Psoas muscle (tissue), 8 donors: ENCODE data around the gene IQCK. TPM values are rescaled to one million over a fixed set of nuclear protein-coding genes. Genes with fewer than 3 reads are reported as not detected.

Source experiments
- ATAC-seq, 4 donors: fragments of 200-7000 bp; cut with Tn5 transposase; one replicate each; pipeline ENCODE4 v1.9.1; 2020; ENCODE audit warnings: moderate library complexity in 3 of 4, mild to moderate bottlenecking in 2 of 4
- DNase-seq, 2 donors: peaks; one replicate each; pipeline ENCODE4 v3.0.0-alpha.2; 2020
- H3K27ac ChIP-seq: fragments of 200-600 bp; one replicate; pipeline ENCODE4 v1.8.0; 2022
- H3K27me3 ChIP-seq, 3 donors: fragments of 200-600 bp in 1 of 3; one replicate each; pipeline versions ENCODE4 v1.6.1 to v1.8.0; 2013 to 2022; ENCODE audit warnings: low read length in 2 of 3, mild to moderate bottlenecking in 2 of 3, moderate library complexity in 1 of 3; ENCODE audit not compliant: insufficient read depth in 3 of 3
- H3K36me3 ChIP-seq, 2 donors: fragments of 200-600 bp in 1 of 2; one replicate each; pipeline versions ENCODE4 v1.6.1 to v1.8.0; 2013 to 2022; ENCODE audit warnings: low read depth in 1 of 2, mild to moderate bottlenecking in 1 of 2, moderate library complexity in 1 of 2; ENCODE audit not compliant: insufficient read depth in 1 of 2
- H3K4me1 ChIP-seq: fragments of 200-600 bp; one replicate; pipeline ENCODE4 v1.8.0; 2022
- H3K4me3 ChIP-seq: fragments of 200-600 bp; one replicate; pipeline ENCODE4 v1.8.0; 2022; ENCODE audit warnings: mild to moderate bottlenecking
- H3K9me3 ChIP-seq: fragments of 200-600 bp; one replicate; pipeline ENCODE4 v1.8.0; 2022
- CTCF ChIP-seq: fragments of 200-600 bp; IDR thresholded peaks from one replicate; pipeline ENCODE4 v1.8.0; 2022; ENCODE audit warnings: antibody characterized with exemption
- WGBS, 3 donors: extraction: QIAGEN DNeasy Blood & Tissue Kit; methylation state at CpG; one replicate each; pipeline versions ENCODE4 v1.1.6 to v1.1.7; 2013; 5-methylcytosine and 5-hydroxymethylcytosine counted together
- intact Hi-C, 2 donors: fragments of 100-400 bp; cut with DNase I; formaldehyde crosslinking; loops; one replicate each; pipeline versions ENCODE4 v1.11.0 to v1.14.2; 2022
- polyA plus RNA-seq, 3 donors: library from polyadenylated mRNA; stranded (reverse); fragments of 200-250 nt; gene quantifications; one replicate each; pipeline ENCODE4 v1.2.3, GENCODE V29; 2013
- total RNA-seq, 4 donors: library from RNA; stranded (reverse); fragmentation: NEBNext Ultra II Directional in 2 of 4; extraction: Animal tissue kit (Norgen Biotek cat#: 25700) in 2 of 4; gene quantifications; one replicate each; pipeline versions ENCODE4 v1.2.1 to v1.2.4, GENCODE V29; 2021 to 2023
- donor health status: healthy with polysubstance abuse.
- donor health status: DM: no; HTN: no; CAD: no; lungs with moderate emphysema.
- donor health status: Bipolar disorder and iron deficiency.
- donor health status: healthy.
- donor health status: DM: yes; HTN: yes; CAD: no.
- donor health status: DM: no; HTN: no; CAD: no.
- donor health status: DM: no; HTN: no; CAD: no.
- donor health status: DM: yes; HTN: yes; CAD: no.

Gene IQCK
- total and polyA plus RNA-seq, 7 donors = 4.3 to 9.9 (median 6.3) TPM

- H3K27ac ChIP-seq = peak overlapping the region; percentile 37
- no peak for DNase-seq
- no peak overlapping the region for H3K4me3 ChIP-seq
- intact Hi-C loops = no loop called here
- TF ChIP-seq CTCF = no peak
- H3K27me3 ChIP-seq = no peaks in the 10 kb centered on the region
- WGBS, 3 donors = 24 to 32% (median 26%) methylated on average over 7 of the region's 7 CpGs
- peak in 3 of 4 donors; percentile 23 to 48 (median 47) for ATAC-seq
- H3K9me3 ChIP-seq = no peaks in the 10 kb centered on the region
- peaks cover 0 to 29% of the 10 kb centered on the region in 2 donors for H3K36me3 ChIP-seq
- peaks cover 10% of the 10 kb centered on the region for H3K4me1 ChIP-seq
Observed at GRCh38 chr16:19853742-19854542, 135.9 kb downstream of the IQCK start.

GRCh38 chr16:19854543-19854876 is 136.4 kb downstream of the IQCK start:
- H3K4me1 ChIP-seq = peaks cover 10% of the 10 kb centered on the region
- ATAC-seq (peak in 2 of 4 donors; percentile 13 to 17), DNase-seq (no peak)
- H3K9me3 ChIP-seq = no peaks in the 10 kb centered on the region
- intact Hi-C loops = no loop called here
- no peak overlapping the region for H3K4me3 ChIP-seq
- H3K36me3 ChIP-seq = peaks cover 0 to 35% of the 10 kb centered on the region in 2 donors
- no peak overlapping the region for H3K27ac ChIP-seq
- TF ChIP-seq CTCF = no peak
- WGBS, 3 donors = 58 to 68% (median 66%) methylated on average over 6 of the region's 6 CpGs
- no peaks in the 10 kb centered on the region for H3K27me3 ChIP-seq

GRCh38 chr16:19856120-19856519 is 138.0 kb downstream of the IQCK start:
- 79 to 81% (median 79%) methylated on average over 10 of the region's 10 CpGs for WGBS, 3 donors

GRCh38 chr16:19857593-19858339 is 139.7 kb downstream of the IQCK start:
- peaks cover 0 to 57% of the 10 kb centered on the region in 2 donors for H3K36me3 ChIP-seq
- H3K4me3 ChIP-seq = no peak overlapping the region
- no peaks in the 10 kb centered on the region for H3K27me3 ChIP-seq
- H3K27ac ChIP-seq = peak overlapping the region; percentile 23
- no peaks in the 10 kb centered on the region for H3K9me3 ChIP-seq
- ATAC-seq = no peak
- no peak for DNase-seq
- H3K4me1 ChIP-seq = peaks cover 19% of the 10 kb centered on the region
- TF ChIP-seq CTCF = no peak
- 76 to 88% (median 85%) methylated on average over 16 of the region's 16 CpGs for WGBS, 3 donors
- intact Hi-C loops = loop anchor here in 1 of 2 donors (1.0 kb wide), 1 partner anchor 9 kb away; no protein-coding TSS in a partner anchor

More at GRCh38 chr16:19856120-19856519, 138.0 kb downstream of the IQCK start:
- Histone ChIP-seq H3K27ac (peak overlapping the region; percentile 4), H3K36me3 (peaks cover 0 to 44% of the 10 kb centered on the region in 2 donors), H3K4me3 (no peak overlapping the region), H3K9me3 (no peaks in the 10 kb centered on the region), H3K4me1 (peaks cover 23% of the 10 kb centered on the region), H3K27me3 (no peaks in the 10 kb centered on the region)
- no peak for TF ChIP-seq CTCF
- no peak for ATAC-seq
- DNase-seq = no peak
- intact Hi-C loops = no loop called here
